IPS-NIHi11 (cell line): ENCODE results near the gene SLAMF9.
A peak's percentile ranks its signal among the peaks of the same experiment; 100 is the strongest.

Experiments
- DNase-seq: peaks from one replicate; pipeline ENCODE4 v3.0.0; 2012; ENCODE audit warnings: mixed read lengths, low spot score

Gene SLAMF9

DNA sequence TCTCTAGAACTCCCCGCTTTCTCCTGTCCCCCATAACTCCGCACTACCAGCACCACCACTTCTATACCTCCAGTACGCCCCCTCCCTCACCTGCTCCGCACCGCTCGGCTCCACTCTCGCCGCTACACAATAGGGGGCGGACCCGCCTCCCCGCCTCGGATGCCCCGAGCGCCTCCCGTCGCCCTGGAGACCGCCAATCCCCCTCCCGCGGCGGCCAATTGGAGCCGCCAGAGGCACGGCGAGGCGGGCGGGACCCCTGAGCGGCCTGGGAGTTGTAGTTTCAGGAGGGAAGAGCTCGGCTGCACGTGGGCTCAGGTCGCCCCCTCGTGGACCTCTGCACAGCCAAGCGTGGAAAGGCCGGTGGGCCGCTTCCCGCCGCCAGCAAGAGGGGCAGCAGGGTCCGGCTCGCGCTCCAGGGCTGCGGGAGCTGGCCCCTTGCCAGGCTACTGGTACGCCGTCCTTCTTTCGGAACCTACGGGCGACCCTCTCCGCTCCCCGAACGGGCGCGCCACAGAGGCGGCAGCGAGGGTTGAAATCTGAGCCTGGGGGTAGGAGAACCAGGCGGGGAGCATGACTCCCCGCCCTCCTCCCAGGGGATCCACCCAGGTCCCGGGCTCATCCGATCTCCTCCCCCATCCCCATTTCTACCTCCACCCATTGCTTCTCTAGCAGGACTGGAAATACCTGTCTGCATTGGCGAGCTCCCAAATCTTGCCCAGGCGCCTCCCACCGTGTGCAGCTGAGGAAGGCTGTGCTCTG, 8.4 kb downstream of the SLAMF9 start, which contains the start of gene IGSF9:
Gene IGSF9, minus strand, starts transcription at position 131 of the 759 bp plus-strand sequence. CDS start 2,159 bp downstream, outside the sequence.
- DNase-seq = peak; percentile 97

DNA sequence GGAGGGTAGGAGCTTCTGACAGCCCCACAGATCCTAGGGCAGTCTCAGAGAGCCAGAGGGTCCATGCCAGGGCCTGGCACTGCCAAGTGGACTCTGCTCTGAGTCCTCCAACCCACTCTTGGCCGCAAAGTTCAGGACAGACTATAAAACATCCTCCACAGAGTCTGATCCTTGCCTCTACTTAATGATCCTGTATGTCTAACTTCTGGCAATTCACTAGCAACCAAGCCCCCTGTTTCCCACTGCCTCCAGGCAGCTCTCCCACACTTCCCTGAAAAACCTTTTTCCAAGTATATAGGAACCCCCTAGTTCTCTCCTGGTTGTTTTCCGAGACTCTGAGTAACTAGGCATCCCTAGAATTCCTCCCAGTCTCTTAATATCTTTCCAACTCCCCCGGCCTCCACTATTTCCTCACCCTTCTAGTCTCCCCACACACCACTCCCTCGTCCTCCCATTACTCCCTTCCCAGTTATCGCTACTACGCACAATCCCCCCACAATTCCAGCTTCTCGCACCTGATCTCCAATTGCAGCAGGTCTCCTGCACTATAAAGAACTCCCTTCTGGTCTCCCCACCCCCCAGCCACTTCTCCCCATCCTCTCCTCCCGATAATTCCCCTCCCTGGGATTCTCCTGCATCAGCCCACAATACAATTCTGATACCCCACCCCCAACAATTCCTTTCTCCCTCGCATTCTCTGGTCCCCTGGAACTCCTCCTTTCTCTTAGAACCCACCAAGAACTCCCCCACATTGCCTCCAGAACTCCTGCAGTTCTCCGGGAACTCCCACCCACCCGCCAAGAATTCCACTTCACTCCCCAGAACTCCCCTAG, 9.2 kb downstream of the SLAMF9 start:
- DNase-seq = peak; percentile 32

DNA sequence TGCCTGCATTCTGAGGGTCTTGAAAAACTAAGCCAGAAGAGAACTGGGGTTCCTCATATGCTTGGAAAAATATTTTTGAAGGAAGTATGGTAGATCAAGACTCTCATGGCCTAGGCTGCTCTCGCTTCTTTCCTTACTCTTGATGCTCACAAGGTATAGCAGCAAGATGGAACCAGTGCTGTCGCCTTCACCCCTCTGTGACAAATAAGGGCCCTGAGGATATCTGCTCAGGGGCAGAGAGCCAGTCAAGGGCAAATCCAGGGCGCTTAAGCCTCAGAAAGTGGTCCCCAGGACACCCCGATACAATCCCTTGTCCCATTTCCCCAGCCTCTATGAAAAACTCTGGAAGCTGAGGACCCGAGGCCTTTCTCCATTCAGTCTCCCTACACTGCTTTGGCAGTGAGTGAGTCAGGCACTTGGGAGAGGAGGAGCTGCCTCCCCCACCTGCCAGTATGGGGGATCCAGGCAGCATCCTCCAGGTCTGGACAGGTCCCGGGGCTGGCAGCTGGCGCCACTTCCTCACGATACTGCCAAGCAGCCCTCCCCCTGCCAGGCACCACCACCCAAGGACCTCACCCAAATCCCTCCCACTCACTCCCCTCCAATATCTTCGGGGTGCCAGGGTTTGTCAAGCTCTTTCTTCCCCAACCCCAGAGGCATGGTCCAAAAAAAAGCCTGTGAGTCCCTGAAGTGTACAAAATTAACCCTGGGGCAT, 10.0 kb downstream of the SLAMF9 start:
- DNase-seq = no peak

DNA sequence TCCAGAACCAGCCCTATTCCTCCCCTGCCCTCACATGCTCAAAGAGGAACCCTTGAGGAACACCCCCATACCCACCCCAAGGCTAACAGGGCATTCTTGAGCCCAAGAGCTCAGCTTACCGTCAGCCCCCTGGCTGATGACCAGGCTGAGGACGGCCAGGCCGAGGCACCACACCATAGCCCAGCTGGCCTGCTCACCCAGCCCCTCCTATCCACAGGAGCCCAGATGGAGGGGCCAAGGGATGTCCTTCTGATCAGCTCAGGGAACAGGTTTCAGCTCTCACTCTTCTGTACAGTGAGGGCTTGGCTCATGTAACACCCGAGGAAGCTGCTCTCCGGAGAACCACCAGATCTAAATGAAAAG, 10.8 kb downstream of the SLAMF9 start:
- DNase-seq = no peak

DNA sequence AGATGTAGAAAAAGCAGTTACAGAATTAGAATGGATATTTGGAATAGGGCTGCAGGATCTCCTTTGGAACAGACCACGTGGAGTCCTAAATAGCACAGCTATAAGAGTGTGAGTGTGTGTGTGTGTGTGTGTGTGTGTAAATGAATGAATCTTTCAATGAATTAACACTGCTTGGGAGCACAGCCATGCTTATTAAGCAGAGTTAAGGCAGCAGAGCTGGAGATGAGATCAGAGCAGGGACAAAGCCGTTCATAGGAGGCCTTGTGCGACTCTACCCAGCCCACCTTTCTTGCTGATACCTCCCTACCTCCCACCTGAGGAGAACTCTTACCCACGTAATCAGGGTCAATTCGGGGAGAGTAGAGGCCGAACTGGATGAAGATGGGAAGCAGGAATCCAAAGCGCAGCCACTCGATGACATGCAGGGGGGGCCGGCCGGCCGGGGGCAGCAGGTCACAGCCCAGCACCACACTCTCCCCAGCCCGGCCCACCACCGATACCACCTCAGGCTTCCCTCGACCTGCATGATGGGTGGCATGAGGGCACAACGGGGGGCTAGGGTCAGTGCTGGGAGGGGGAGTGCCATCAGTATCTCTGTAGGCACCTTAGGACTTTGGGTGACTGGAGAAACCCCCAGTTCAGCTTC, 11.3 kb downstream of the SLAMF9 start:
- DNase-seq = no peak

DNA sequence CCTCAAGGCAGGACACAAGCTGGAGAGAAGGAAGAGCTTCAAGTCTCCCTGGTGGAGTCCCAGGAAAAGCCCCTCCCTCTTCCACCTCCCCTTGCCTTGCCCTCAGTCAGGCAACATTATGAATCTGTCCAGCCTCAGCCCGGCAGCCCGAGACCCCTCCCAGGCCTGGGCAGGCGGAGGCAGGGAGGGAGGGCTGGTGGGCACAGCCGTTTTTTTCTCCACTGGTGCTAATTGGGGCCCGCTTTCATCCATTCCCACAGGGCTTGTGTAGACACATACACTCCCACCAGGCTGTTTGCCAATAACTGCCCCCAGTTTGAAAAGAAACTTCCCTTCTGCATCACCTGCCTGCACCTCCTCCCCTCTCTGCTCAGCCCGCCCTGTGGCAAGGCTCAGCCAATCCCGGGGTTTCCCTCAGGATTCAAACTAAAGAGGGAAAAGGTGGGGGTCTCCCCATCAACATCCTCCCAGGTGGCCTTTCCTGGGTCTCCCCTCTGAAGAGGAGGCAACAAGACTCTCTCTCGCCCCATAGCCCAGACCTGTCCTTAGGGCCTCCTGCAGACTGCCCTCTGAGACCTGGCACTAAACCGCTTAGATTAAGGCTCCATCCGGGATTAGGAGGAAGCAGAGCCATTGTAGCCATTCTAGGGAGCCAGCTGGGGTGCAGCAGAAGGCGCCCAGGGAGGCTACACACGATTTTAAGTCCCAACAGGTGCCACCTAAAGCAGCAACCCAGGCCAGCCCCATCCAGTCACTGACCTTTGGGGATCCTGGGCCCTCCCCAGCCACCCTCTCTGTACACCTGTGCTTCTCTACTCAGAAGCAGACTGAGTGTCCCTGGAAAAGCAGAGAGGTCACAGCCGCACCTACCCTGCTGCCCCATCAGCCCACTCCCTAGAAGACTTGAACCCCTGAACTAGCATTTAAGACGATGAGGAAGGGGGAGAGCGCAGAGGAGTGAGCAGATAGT, 12.2 kb downstream of the SLAMF9 start:
- DNase-seq = no peak

DNA sequence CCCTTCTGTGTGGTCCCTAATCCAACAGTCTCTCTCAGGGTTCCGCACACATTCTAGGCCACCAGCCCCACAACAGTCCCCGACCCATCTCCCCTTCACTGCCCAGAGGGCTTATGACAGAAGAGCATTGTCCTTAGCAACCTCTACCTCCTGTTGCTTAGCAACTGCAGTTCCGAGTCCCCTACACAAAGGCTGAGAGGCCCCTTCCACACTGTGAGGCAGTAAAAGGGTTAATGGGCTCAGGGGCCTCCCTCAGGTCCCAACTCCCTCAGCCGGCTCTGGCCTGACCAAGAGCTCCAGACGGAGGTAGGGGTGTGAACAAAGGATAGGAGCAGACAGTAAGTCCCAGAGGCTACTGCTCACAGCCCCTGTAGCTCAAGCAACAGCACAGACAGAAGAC, 12.9 kb downstream of the SLAMF9 start:
- DNase-seq = no peak

DNA sequence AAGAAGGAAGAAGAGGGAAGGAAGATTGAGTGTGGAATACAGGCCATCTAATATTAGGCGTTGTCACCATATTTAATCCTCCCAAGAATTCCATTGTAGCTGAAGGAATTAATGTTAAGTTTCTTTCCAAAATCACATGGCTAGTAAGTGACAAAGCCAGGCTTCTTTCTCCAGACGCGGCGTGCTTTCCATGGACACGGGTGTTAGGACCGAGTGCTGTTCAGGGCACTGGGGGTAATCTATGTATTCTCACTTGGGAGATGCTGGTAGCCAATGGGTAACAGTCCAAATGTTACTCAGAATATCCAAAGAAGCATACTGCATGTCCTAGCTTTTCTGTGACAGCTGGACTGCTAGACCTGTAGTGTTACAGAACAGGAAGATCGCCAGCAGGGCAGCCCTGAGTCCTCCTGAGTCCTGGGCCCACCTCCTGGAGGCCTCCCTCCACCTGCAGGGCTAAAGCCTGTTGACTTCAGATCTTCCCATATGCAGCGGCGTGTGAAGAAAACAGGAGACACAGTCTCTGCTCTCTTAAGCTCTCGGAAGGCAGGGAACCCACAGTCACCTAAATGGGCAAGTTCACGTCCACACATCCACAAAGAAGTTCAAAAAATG, 13.9 kb downstream of the SLAMF9 start:
- DNase-seq = no peak

DNA sequence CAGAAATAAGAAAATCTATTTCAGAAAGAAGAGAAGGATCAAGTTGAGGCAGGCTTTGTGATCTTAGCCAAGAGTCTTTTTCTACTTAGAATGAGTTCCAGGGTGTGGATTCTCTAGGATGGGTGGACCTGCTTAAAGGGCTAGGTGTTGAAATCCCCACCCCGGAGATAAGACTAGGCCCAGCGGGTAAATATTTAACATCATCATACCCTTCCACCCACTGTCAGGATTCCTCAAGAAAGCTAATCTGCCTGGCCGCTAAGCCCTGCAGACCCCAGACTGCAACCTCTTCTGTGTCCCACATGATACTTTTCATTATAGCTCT, 14.4 kb downstream of the SLAMF9 start:
- no peak for DNase-seq

DNA sequence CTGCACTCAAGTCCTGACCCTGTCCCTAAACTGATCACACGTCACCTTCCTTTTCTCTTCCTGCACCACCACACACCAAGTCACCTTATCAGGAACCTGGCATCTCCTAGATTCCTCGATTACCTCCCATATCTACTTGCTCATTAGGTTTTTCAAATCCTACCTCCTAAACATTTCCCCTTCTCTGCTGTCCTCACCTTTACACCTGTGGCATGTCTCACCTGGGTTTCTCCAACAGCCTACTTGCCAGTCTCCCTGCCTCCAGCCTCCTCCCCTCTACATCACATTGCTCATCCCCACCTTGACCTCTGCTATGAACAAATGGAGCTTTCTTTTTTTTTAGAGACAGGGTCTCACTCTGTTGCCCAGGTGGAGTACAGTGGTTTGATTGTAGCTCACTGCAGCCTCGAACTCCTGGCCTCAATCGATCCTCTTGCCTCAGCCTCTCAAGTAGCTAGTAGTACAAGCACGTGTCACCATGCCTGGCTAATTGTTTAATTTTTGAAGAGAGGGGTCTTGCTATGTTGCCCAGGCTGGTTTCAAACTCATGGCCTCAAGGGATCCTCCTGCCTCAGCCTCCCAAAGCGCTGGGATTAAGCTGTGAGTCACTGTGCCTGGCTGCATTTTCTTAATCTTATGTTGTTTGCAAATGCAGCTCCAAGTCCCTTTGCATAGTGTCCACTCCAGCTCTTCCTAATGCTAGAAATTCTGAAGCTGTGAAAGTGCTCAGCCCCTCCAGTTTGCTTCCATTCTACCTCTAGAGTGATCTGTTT, 14.9 kb downstream of the SLAMF9 start:
- DNase-seq = no peak

DNA sequence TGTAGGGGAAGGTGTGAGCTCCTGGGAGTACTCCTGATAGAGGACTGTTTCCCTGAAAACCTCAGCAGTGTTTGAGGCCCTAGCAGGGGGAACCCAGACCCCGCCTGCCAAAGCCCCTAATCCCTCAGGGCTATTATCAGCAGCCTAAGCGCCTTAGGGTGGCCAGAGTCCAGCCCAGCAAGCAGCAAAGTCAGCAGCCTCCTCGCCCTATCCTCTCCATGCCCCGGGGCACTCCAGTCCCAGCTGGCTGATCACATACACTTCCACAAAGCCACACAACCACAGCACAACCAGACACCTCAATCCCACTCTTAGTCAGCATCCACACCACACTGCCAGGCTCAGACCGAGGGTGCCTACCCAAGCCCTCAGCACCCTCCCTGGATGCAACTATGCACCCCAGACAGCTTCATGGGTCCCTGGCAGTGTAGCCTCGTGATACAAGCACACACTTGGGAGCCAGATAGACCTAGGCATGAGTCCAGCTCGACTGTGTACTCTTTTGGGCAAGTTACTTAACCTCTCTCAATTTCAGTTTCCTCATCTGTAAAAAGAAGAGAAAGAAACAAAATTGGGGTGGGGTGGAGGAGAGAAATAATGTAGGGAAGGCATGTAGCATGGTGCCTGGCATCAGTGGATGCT, 15.7 kb downstream of the SLAMF9 start:
- no peak for DNase-seq

DNA sequence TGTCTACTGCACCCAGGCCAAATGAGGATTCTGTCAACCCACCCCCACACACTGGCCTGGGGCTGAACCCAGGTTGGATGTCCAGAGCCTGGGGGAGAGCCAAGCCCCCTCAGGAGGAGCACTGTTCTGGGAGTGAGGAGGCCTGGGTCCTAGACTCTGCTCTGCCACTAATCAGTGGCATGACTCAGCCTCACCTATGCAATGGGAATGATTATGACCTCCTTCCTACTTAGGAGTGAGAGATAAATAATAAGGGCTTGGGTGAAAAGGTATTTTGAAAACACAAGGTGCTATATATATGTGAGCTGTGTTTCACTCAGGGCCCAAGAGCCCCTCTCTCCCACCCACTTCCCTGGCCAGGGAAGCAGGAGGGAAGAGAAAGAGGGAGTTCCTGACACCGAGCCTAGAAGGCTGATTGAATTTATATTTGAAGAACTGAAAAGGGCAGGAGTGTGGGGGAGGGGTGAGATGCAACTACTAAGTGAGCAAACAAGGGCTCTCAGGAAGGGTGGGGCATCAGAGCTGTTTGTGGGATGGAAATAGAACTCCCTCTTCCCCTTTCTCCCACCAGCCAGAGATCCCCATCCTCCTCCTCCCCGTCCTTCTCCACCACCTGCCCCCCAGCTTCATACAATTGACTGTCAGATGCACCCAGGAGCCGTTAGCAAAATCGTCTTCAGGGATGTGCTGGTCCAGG, 16.8 kb downstream of the SLAMF9 start:
- DNase-seq = peak; percentile 46

DNA sequence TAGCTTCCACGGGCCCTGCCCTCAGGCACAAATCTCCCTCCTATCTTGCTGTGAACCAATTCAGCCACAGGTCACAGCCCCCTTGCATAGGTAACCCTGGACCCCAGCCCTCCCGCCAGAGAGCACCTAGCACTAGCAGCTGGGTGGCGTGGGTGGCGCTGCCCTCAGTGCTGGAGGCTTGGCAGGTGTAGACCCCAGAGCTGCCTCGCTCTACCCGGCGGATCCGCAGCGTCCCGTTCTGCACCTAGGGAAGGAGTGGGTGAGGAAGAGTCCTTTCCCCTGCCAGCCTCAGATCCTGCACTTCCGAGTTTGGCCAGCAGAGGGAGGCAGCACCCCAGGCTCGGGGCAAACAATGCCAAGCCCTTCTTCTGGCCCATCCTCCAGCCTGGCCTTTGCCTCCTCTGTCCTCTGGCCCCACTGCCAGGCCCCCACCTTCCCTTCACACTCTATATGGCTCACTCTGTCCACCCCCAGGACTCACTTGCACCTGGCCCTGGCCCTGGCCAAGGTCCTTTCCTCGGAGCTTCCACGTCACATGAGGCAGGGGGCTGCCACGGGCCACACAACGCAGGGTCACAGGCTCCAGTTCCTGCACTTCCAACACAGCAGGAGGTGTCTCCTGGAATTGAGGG, 17.6 kb downstream of the SLAMF9 start:
- peak; percentile 95 for DNase-seq

DNA sequence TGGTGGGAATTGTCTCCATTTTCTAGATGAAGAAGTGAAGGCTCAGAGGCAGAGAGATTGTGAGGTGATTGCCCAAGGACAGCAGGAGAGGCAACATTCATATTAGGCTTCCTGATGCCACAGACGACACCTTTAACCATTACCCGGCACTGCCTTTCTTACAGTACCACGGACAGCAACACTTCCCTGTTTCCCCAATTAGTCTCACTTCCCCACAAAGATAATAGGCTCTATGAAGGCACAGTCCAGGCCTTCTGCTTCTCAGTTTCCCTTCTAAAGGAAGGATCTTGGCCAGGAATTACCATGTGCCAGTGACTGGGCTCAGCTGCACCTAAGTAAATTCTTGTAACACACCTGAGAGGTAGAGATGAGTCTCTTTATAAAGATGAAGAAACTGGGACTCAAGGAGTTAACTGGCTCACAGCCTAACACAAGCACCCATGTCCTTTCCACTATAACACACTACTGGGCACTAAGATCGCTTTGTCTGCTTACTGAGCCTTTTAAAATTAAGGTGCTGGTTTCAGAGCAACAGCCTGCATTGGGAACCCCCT, 18.2 kb downstream of the SLAMF9 start:
- peak; percentile 45 for DNase-seq

DNA sequence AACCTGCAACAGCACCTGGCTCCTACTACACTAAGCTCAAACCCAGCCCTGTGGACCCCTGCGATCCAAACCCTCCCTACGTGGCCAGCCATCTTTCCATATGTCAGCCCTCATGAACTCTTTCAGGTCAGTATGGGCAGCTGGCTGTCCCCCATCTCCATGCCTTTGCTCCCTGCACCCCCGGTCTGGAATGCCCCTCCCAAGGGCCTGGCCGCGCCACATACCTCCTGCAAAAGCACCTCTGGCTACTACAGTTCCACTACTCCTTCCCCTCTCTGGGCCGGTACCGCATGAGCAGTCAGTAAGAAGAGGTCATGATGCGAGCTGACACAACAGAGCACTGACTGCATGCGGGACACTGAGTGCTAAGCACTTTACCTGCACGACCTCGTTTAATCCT, 18.7 kb downstream of the SLAMF9 start:
- DNase-seq = no peak

DNA sequence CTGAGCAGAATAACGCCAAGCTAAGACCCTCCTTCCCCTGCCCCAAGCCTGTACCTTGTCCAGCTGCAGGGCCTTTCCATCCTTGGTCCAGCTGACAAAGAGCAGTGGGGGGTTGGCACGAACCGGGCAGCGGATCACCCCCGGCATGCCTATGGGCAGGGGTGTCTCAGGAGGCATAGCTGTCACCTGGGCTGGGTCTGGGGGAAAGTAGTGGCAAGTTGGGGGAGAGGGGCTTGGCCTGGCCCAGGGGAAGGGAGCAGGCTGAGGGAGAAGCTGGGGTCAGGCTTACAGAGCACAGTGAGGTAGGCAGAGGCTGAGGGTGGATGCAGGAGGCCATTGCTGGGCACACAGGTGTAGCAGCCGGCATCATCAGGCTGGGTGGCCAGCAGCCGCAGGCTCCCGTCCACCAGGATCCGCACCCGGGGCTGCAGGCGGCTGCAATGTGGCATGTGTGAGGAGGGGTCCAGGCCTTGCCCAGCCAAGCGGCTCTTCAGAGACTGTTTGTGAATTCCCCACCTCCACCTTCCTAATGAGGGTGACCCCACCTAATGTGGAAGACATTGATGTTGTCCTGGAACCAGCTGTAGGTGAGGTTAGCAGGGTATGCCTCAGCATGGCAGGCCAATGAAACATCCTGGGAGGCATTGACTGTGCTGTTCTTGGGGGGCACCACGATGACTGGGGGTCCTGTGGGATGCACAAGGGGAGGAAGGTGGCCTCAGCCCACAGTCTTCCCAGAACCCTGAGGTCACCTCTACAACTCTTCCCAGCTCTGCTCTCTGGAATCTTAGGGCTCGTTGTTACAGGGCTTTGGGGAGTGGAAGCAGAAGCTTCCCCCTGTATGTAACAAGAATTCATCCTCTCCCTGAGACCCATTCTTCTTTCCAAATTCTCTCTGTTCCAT, 19.6 kb downstream of the SLAMF9 start:
- DNase-seq = no peak

DNA sequence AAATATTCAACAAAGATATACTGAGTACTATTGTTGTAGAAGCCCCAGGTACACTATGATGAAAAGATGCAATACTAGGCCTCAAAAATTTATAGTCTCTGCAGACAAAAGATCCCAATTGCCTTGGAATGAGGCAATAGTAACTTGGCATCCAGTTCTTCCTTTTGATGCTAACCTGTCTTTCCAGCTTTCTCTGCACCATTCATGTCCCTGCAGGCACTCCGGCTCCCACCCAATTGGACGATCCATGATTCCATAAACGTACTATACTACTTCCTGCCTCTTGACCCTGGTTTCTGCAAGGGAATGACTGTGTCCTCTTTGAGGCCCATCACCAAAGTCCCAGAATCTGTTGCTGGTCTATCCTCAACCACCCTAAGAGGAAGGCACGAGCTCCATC, 20.7 kb downstream of the SLAMF9 start:
- DNase-seq = no peak
